HG02623 (cell line): ENCODE results near the gene PSMB11.
"Not testable (repeated sequence)": the region's sequence is repeated elsewhere in the genome, so short reads cannot be mapped to it uniquely, and the experiment has no call there.

Experiments used
- ATAC-seq: cut with Tn5 transposase; IDR thresholded peaks from one replicate; pipeline ENCODE4 v1.9.1; 2021; ENCODE audit warnings: moderate library complexity; ENCODE audit not compliant: unreplicated experiment

PSMB11 gene, protein sequence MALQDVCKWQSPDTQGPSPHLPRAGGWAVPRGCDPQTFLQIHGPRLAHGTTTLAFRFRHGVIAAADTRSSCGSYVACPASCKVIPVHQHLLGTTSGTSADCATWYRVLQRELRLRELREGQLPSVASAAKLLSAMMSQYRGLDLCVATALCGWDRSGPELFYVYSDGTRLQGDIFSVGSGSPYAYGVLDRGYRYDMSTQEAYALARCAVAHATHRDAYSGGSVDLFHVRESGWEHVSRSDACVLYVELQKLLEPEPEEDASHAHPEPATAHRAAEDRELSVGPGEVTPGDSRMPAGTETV

DNA sequence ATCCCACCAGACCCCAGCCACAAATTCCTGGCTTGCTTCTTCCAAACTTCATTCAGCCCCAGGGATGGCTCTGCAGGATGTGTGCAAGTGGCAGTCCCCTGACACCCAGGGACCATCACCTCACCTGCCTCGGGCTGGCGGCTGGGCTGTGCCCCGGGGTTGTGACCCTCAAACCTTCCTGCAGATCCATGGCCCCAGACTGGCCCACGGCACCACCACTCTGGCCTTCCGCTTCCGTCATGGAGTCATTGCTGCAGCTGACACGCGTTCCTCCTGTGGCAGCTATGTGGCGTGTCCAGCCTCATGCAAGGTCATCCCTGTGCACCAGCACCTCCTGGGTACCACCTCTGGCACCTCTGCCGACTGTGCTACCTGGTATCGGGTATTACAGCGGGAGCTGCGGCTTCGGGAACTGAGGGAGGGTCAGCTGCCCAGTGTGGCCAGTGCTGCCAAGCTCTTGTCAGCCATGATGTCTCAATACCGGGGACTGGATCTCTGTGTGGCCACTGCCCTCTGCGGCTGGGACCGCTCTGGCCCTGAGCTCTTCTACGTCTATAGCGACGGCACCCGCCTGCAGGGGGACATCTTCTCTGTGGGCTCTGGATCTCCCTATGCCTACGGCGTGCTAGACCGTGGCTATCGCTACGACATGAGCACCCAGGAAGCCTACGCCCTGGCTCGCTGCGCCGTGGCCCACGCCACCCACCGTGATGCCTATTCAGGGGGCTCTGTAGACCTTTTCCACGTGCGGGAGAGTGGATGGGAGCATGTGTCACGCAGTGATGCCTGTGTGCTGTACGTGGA, at the start of gene PSMB11:
TSS of gene PSMB11 (plus strand) at position 51 of the 804 bp plus-strand sequence. CDS start at position 65, 14 bp downstream.
- no peak for ATAC-seq

DNA sequence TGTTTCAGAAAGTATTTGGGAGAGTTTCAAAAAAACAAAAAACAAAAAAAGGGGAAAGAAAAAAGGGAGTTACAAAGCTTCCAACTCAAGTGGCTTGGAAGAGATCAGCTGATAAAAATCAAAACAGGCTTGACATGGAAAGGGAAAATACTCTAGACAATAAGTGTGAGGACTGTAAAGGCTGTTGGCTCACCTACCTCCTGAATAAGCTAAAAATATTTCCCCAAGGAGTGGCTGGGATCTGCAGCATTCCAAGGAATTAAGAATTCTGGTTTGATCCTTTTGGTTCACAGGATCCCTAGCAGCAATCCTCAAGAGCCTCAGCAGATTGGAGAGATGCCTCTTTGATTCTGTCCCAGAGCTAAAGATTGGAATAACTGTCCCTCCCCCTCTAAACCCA, 48.5 kb upstream of the PSMB11 start:
- no peak for ATAC-seq

DNA sequence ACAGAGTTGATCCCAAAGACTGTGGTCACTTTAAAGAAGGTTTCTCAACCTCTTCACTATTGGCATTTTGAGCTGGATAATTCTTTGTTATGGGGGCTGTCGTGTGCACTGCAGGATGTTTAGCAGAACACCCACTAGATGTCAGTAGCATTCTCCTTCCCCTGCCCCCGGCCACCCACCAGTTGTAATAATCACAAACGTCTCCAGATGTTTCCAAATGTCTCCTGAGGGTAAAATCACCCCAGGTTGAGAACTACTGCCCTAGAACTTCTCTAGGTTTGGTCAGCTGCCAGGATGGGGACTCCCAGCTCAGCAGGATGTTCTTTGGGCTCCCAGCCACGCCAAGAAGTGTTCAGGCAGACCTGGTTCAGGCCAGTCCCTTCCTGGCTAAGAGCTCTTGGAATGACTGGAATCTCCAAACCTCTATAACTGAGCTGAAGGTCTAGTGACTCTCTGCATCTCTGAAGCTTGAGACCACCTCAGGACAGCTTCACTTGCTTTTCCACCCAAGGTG, 47.2 kb upstream of the PSMB11 start:
- ATAC-seq, result no peak

DNA sequence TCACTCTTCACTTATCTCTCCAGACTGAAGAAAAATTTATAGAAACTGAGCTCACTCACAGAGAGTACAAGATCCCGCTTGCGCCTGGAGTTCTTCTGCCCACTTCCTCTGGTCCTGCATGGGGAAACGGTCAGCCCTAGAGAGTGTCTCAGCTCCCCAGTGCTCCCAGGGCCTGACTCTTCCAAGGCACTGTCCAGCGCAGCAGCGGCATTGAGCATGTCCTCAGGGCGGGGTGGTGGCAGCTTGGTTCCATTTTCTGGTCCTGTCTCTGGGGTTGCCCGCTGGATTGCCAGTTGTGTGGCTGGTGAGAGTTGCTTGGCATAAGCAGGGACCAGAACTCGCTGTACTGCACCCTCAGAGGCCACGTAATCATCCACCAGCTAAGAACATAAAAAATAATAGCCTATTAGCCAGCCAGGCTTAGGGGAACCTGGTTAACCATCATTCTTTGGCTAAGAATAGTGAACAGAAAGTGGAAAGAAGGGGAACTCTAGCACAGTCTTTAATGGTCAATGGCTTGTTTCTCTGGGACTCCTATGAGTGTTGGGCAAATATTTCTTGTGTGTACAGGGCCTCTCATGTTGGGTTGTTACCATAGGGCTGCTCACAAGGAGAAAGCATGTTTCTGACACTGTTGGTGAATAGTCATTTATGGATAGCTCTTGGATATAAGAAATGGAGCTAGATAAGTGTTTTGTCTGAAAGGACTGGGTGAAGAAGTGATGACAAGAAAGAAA, 46.0 kb upstream of the PSMB11 start:
- ATAC-seq, result no peak

DNA sequence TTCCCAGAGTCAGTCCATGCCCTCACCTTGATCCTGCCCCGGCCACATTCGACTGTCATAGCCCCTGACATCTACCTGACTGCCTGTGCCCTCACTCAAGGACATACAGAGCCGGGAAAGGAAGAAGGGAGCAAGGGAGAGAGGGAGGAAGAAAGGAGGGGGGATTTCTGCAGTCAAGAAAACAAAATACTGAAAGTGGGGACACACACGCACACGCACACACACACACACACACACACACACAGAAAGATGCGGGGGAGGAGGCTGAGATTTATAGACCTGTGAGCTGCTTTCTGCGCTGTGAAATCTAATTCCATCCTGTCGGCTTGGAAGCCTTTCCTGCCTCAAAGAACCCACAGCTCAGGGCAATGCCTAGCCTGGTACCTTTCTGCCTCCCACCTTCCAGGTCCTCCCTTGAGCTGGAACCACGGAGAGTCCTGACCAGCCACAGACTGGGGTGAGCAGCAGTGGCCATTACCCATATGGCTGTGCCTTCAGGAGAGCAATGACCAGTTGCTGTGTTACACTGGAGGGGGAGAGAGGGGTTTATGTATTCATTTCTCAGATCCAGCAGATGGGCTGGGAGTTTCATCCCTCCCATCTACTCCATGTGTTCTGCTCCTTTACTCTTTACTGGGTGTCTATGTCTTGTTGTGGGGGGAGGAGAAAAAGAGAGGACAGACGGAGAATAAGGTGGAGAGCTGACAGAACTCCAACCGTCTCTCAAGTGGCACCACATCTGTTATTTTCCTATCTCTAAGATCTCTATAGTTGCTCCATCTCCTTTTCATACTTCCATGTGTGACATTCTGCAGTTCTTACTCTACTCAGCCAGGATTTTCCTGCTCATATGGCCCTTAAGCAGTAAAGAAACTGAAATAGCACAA, 45.0 kb upstream of the PSMB11 start:
- no peak for ATAC-seq

DNA sequence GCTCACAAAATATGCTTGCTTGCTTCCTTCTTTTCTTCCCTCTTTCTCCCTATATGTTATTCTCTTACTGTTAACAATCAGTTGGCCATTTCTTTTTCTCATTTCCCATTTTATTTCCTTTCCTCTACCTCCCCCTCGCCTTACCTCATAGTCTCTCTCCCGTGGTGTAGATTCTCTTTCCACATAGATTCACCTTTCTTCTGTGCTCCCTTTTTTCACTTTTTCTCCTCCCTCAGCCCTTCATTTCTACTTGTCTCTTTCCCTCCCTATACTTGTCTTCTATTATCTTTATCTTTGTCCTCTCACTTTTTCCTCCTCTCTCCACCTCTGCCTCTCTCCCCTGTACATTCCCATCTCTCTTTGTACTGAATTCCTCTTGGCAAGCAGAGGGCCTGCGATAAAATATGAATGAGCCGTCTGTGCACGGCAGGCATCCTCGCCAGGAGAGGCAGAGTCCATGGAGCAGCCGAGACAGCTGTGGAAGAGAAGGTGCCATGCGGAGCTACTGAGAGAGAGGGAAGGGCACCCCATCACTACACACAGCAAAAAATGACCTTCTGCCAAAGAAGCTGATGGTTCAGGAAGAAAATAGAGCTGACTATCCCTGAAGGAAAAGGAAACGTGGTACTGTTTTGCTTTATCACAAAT, 44.2 kb upstream of the PSMB11 start:
- ATAC-seq, result no peak

DNA sequence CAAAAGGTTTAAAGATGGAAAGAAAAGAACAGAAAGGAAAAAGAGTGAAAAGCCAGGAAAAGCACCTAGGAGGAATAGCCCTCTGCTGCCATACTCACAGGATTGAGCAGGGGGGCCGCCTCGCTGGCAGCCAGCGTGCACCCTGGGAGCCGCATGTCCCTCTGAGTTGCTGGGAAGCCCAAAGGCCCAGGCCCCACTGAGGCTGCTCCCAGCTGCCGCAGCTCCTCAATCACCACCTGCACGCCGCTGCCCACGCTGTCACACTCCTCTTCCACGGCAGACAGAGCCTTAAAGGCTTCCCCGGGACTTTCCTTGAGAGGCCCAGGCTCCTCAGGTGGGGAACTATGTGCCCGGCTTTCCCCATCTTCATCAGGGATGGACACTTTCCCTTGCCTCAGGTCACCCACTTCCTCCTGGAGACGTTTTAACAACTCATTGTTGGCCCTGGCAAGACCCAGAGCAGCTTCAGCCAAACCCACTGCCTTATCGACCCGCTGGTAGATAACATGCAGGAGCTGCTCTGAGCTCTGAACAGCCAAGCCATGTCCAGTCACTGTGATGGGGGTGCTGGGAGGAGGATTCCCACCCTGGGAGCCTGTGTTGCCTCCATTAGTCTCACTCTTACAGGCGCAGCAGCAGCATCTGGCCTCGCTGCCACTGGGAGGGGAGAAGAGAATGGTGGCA, 43.5 kb upstream of the PSMB11 start:
- ATAC-seq, result no peak

DNA sequence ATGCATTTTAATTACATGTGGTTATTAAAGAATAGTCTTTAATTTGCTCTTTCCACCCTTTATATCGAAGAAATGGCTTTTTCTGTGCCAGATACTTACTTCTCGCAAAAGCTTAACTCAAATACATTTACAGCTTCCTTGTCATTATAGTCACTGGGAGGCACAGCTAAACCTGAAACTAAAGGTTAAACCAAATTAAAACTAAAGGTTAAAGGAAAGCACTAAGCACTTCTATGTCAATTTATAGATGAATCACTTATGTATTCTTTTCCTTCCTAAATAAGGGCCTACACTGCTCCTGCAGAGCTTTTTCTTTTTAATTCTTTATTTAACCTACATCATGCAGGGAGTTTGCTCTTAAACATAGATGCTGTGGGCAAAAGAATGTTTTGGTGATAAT, 41.2 kb upstream of the PSMB11 start:
- ATAC-seq, result no peak

DNA sequence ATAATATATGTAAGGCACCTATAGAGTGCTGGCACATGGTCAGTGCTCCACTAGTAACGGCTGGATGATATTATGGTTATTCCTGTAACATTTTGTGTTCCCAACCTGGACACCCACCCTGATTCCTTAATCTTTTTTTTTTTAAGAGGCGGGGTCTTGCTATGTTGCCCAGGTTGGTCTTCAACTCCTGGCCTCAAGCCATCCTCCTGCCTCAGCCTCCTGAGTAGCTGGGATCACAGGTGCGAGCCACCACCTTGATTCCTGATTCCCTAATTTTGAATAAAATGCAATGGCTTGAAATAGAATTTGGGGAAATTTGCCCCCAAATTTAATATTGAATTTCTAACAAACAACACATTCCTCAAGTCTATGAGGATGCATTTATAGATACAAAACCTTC, 39.4 kb upstream of the PSMB11 start:
- no peak for ATAC-seq

DNA sequence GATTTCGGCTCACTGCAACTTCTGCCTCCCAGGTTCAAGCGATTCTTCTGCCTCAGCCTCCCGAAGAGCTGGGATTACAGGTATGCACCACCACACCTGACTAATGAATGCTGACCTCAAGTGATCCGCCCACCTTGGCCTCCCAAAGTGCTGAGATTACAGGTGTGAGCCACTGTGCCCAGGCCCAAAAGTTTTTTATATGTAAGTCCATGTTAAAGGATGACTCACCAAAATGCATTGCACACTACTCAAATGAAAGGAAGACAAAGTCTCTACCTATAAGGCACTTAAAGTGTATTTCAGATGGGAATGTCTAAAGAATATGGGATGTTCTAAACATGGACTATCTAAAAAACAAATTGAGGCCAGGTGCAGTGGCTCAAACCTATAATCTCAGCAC, 37.7 kb upstream of the PSMB11 start:
- not testable (repeated sequence) for ATAC-seq

DNA sequence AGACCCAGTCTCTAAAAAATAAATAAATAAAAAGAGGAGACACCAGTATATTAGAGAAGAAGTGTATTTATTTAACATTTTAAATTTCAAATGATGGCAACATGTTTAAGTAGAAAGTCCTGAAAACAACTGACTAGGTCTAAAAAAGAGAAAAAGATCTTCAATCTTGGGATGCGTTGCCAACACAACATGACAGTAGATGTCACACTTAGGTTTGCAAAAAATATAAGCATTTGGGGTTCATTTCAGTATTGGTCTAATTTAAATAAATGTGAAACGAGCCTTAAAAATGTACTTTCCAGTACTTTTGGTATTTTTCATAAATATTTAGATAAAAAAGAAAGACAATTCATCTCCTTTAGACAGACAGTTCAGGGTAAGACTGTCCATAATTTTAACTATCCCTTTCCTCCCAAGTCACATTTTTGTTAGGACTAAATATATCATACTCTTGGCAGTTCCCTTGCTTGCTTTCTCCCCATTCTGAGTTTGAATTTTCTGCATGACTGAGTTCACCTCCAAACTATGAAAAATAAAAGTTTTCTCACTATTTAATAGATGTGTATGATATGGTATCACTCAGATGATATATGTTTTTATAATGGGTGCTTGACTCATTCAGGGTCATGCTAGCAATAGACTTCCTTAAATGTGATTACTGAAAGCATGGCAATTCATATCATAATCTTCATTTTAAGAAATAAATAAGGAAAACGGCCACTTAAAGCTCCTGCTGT, 36.4 kb upstream of the PSMB11 start:
- no peak for ATAC-seq

DNA sequence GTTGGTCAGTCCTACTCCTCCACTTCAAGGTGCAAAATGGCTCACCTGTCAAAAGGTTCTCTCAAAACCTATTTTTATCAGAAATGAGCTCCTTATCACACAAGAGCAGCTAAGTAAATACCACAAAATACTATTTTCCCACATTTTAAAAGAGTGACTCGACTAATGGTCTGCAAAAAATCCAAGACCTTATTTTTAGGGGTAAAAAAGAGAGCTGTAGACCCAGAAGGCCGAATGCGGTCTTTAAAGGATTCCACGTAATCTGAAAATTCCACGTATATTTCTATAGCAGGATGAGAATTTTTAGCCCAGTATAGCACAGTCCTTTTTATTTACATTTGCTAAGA, 35.9 kb upstream of the PSMB11 start:
- no peak for ATAC-seq

DNA sequence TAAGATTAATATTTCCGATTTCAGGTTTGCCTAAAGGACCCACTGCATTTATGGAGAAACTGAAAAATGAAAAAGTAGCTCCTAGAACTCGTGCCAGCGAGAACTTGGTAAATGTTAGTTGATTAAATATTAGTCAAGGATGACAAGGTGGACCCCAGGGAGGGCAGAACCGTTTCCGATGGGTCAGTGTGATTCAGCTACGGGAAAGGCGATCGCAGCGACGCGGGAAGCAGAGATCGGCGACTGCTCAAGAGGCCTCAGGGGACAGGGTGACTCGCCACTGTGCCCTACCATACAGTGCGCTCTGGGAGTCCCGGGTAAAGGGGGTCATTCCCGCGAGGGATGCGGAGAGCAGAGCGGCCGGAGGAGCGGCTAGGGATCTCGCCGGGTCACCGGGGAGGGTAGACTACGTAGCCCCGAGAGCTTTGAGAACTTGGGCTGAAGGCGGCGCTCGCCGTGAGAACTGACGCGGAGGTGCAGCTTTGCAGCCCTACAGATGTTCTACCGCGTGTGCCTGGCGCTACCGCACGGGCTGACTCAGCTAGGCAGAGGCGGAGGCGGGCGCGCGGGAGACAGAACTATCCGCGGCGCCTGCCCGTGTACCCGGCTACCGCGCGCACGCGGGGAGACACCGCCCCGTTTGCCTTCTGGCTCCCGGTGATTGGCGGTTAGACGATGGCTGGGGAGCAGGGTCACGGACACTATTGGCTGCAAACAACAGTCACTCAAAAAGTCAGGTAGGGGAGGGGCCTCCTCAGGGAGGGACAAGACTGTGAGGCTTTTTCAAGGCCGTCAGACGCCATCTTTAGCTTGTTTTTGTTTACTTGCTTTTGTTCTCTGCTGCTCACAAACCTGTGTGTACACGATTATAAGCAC, 35.2 kb upstream of the PSMB11 start:
- peak; percentile 93 for ATAC-seq

DNA sequence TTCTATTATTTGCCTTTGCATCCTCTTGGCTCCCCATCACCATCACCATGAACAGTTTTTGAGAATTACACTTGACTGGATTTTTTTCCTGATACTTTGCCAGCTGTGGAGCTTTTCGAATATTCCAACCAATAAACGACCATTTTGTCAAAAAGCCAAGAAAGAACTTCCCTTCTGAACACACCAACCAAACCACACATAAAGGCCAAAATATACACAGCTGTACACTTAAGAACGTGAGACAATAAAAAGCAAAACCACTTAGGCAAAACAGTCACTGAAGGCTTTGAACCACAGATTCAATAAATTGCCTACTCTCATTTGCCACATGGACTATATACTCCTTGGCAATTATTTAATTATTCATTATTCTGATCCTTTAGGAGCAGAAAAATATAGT, 33.2 kb upstream of the PSMB11 start:
- ATAC-seq, result no peak

DNA sequence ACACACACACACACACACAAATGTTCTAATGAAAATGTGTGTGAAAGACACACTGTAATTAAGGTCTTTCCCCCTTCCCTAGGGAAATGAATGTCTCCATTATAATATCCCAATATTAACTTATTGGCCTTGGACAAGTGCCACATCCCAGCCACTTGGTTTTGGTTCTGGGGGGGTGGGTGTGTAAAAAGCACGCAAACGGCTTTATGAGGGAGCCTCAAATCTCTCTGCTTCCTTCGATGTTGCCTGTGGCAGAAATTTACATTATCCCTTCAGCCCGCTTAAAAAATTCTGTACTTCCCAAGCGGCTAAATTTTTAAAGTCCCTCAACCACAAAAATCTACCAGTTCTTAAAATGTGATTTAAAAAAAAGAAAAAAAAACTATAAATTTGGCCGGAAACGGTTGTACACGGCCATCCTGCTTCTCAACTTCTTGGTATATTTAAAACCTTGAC, 32.5 kb upstream of the PSMB11 start:
- no peak for ATAC-seq

DNA sequence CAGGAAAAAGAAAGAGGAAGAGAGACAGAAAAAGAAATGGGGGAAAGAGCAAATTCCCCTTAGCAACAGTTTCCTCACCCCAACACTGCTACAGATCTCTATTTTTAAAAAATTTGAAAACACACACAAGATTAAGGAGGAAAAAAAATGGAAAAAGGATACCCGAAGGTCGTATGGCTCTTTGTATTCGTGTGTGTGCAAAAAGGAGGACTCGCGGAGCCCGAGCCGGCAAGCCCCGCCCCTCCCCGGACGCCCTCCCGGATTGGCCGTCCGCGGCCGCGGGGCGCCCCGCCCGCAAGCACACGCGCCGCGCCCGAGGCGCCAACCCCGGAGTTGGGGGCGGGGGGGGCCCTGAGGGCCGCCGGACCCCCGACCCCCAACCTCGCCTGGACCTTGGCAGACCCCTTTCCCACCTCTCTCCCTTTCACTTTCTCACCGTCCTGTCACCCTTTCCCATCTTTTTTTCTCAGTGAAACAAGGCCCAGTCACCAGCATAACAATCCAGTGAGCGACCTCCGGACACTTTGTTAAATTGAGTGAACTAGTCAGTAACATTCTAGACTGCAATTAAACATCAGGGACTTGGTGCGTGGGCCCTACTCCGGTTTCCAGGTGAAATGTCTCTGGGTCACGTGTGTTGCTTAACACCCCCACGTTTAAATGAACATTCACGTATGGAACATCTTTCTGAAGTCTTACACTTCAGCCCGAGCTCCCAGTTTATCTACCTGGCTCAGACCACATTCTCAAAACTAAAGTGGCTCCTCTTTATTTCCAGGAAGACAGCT, 31.9 kb upstream of the PSMB11 start, which contains the start of gene C14orf93:
TSS of gene C14orf93 (minus strand) at position 205 of the 788 bp plus-strand sequence. CDS start 11,120 bp downstream, outside the sequence.
- ATAC-seq, result no peak
